GM18498 (cell line): Measurements from ENCODE around the gene ZNF613.
"Not testable (repeated sequence)": the region's sequence is repeated elsewhere in the genome, so short reads cannot be mapped to it uniquely, and the experiment has no call there.

Experiments
- ATAC-seq: cut with Tn5 transposase; IDR thresholded peaks from one replicate; pipeline ENCODE4 v1.9.1; 2021; ENCODE audit warnings: mild to moderate bottlenecking, moderate library complexity; ENCODE audit not compliant: unreplicated experiment

Gene ZNF613

DNA sequence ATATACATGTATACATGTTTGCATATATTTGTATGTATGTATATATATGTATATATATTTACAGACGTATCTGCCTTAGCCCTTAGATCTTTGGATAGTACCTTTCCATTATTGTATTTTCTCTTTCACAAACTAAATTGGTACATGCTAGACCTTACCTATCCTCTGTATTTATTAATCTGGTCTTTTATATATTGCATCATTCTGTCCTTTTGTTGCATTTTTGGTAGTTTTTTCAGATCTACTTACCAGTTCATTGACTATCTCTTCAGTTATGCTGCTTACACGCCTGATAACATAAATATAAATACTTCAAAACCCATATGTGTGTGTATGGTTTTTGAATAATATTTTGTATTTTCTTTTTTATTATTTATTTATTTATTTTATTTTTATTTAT is 11.7 kb downstream of the ZNF613 start:
- ATAC-seq = no peak

DNA sequence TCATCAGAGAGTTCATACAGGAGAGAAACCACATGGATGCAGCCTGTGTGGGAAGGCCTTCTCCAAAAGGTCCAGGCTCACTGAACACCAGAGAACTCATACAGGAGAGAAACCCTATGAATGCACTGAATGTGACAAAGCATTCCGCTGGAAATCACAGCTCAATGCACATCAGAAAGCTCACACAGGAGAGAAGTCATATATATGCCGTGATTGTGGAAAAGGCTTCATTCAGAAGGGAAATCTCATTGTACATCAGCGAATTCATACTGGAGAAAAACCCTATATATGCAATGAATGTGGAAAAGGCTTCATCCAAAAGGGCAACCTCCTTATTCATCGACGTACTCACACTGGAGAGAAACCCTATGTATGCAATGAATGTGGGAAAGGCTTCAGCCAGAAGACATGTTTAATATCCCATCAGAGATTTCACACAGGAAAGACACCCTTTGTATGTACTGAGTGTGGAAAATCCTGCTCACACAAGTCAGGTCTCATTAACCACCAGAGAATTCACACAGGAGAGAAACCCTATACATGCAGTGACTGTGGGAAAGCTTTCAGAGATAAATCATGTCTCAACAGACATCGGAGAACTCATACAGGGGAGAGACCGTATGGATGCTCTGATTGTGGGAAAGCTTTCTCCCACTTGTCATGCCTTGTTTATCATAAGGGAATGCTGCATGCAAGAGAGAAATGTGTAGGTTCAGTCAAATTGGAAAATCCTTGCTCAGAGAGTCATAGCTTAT is 17.7 kb downstream of the ZNF613 start:
- no peak for ATAC-seq

DNA sequence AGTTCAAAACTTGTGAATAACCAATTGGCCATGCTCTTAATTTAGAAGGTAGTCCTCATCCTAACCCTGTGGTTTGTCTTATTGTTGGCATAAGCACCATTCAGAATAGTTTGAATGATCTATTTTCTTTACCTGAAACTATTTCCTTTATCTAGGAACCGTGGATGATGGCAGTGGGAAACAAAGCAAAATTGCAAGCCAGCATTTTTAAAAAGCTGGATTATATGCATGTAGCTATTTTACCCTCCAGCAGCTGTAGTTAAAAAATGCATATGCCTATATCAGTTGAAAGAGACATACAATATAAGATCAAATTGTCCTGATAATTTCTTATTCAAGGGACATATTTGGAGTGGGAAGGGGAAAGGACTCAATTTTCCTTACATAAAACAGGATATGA is 19.3 kb downstream of the ZNF613 start:
- no peak for ATAC-seq

DNA sequence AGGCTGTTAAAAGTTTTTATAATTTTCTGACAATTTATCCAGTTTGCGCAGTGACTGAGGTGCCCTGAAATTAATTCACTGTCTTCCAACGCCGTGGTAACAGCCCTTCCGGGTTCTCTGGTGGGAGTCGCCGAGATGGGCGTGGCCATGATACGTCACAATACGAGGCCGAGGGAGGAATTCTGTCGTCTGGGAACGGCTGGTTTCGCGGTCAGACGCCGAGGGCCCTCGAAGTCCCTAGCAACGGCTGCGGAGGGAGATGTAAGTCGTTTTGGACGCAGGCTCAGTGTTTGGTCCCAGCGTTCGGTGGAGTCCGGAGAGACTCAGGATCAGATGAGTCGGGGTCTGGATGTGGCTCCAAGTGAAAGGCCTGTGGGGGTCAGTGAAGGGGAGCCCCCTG is 21.7 kb downstream of the ZNF613 start:
- no peak for ATAC-seq

DNA sequence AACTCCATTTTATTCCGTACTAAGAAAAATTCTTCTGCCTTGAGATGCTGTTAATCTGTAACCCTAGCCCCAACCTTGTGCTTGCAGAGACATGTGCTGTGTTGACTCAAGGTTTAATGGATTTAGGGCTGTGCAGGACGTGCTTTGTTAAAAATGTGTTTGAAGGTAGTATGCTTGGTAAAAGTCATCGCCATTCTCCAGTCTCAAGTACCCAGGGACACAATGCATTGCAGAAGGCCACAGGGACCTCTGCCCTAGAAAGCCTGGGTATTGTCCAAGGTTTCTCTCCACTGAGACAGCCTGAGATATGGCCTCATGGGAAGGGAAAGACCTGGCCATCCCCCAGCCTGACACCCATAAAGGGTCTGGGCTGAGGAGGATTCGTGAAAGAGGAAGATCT is 30.6 kb downstream of the ZNF613 start:
- not testable (repeated sequence) for ATAC-seq

DNA sequence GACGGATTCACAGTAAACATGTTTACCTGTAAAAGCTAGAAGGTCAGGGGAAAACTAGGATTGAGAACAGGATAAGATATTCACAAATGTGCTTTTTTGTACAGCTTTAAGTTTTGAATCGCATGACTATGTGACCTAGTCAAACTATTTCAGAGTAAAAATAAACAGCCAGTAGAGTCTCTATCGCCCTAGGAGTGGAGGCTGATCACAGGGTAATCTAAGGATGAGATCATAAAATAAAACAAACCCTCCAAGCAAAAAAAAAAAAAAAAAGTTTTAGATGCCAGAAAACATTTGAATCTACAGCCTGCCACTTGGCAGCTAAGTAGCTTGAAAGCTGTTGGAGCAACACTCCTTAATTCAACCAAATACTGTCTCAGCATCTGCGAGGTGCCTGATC is 32.5 kb downstream of the ZNF613 start:
- ATAC-seq = no peak

DNA sequence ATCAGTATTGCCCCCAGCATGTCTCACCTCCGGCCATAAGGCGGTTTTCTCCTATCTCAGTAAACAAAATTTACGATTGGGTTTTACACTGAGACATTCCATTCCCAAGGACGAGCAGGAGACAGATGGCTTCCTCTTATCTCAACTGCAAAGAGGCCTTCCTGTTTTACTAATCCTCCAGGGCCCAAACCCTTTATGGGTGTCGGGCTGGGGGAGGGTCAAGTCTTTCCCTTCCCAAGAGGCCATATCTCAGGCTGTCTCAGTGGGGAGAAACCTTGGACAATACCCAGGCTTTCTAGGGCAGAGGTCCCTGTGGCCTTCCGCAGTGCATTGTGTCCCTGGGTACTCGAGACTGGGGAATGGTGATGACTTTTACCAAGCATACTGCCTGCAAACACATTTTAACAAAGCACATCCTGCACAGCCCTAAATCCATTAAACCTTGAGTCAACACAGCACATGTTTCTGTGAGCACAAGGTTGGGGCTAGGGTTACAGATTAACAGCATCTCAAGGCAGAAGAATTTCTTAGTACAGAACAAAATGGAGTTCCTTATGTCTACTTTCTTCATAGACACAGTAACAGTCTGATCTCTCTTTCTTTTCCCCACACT is 33.5 kb downstream of the ZNF613 start:
- not testable (repeated sequence) for ATAC-seq

DNA sequence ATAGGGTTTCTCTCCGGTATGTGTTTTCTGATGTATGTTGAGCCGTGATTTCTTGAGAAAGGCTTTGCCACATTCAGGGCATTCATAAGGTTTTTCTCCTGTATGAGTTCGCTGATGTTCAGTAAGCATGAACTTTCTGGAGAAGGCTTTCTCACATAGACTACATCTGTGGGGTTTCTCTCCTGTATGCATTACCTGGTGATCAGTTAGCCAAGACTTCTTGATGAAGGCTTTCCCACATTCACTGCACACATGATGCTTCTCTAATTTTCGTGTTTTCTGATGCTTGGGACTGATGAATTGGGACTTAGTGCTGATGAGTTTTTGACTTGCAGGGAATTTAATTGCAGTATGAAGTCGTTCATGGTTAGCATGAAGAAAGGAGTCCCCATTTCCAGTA is 38.3 kb downstream of the ZNF613 start:
- no peak for ATAC-seq

DNA sequence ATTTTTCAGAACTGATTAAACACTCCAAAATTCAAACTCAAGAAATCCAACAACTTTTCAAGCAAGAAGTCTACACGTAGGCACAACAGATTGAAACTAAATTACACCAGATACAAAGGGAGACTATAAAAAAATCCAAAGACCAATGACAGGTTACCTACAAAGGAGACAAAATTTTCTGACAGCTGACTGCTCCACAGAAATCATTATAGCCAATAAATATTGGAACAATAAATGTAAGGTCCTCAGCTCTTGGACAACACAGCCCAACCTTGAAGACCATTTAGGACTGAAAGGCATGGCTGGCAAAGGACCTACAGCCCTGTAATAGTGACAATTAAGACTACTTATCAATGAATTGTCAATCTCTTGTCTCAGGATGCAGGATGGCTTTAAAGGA is 43.4 kb downstream of the ZNF613 start:
- no peak for ATAC-seq

DNA sequence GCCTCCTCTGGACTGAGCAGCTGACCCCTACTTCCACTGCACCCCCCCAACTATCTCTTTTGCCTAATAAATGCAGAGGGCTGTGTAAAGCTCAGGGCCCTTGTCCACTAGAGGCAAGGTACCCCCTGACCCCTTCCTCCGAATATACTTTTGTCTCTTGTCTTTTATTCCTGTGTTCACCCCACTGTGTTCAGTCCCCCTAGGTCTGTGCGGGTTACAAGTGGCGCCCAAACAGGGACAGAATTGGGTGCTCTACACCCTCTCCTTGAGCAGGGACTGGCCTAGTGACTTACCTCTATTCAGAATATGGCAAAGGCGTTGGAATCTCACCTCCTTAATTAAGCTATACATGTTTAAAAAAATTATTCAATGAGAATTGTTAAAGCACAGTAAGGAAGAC is 44.4 kb downstream of the ZNF613 start:
- no peak for ATAC-seq

DNA sequence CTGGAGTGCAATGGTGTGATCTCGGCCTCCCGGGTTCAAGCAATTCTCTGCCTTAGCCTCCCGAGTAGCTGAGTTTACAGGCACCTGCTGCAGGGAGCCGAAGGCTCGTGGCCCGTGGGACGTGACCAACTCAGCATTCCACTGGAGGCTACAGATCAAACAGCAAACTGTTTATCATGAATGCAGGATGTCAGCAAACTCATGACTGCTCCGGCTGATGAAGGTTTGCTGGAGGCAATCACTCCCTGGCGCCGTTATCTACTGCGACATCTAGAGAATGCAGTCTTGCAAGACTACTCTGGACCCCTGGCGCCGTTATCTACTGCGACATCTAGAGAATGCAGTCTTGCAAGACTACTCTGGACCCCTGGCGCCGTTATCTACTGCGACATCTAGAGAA is 48.5 kb downstream of the ZNF613 start:
- ATAC-seq = not testable (repeated sequence)

DNA sequence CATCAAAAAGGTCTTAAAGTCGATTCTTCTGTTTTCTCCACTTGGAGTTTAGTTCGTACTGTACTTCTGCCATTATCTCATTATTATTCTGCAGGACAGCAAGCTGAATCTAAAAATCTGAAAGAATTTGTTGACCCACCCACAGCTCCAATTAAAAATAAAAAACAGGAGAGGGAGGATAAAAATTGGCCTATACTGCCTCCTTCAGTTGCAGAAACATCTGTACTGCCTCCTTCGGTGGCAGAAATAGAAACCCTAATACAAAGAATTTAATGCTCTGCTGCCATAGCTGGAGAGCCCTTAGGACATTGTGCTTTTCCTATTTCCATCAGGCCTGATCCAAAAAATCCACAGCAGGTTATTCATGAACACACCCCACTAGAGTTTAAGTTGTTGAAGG is 49.6 kb downstream of the ZNF613 start:
- ATAC-seq = no peak

DNA sequence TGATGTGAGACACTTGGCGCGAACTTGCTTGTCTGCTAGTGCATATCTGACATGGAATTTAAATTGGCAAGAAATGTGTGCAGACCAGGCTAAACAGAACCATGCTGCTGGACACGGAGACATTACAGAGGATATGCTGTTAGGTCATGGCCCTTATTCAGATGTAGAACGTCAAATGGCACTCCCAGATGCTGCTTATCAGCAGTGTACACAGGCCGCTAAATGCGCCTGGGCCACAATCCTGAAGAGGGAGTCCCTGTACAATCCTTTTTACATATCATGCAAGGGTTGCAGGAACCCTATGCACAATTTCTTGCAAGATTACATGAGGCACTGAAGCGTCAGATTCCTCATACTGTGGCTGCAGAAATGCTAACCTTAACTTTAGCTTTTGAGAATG is 50.1 kb downstream of the ZNF613 start:
- ATAC-seq = no peak

DNA sequence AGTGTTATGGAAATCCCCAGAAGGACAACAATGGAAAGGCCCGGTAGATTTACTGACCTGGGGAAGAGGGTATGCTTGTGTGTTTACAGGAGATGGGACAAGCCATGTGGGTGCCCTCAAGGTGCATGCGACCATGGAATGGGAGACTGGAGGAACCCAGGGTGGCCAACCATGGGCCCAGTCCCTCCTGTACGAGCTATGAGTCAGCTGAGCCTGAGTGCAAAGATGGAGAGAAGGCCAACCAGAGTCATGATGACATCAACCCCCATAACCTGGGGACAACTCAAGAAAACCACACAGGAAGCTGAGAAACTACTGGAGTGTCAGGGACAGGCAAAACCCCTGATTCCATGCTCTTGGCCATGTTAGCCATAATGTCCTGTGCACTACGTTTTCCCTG is 51.6 kb downstream of the ZNF613 start:
- ATAC-seq = no peak

DNA sequence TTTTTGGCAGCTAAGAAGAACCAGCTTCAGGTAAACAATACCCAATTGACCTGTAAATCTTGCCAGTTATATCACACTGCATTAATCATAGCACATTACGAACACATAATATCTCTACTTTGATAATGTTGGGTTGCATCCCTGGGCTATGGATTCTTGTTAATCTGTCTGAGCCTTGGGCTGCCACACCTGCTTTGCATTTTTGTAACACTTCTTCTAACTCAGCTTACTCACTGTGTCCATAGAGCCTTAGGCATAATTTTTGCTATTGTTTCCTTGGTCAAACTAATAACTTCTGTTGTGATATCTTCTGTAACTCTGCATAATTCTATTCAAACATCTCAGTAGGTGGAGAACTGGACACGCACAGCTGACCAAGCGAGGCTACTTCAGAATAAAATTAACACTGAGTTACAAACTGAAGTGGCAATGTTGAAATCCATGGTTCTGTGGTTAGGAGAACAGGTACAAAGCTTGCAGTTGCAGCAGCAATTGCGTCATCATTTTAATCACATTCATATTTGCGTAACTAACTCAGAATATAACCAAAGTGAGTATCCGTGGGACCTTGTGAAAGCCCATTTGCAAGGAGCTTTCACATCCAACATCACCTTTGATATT is 53.0 kb downstream of the ZNF613 start:
- ATAC-seq = no peak

DNA sequence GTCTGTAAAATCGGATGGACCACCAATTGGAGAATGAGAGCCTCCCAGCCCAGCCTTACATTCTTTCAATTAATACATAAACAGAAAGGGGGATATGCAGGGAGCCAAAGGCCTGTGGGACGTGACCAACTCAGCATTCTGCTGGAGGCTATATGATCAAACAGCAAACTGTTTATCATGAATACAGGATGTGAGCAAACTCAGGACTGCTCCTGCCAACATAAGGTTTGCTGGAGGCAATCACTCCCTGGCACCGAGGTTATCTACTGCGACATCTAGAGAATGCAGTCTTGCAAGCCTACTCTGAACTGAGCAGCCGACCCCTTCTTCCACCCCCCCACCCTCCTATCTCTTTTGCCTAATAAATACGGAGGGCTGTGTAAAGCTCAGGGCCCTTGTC is 53.7 kb downstream of the ZNF613 start:
- ATAC-seq = not testable (repeated sequence)

DNA sequence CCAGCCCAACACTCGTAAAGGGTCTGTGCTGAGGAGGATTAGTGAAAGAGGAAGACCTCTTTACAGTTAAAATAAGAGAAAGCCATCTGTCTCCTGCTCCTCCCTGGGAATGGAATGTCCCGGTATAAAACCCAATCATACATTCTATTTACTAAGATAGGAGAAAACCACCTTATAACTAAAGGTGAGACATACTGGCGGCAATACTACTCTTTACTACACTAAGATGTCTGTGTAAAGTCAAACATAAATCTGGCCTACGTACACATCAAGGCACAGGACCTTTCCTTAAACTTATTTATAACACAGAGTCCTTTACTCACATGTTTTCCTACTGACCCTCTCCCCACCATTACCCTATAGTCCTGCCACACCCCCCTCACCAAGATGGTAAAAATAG is 56.1 kb downstream of the ZNF613 start:
- no peak for ATAC-seq

DNA sequence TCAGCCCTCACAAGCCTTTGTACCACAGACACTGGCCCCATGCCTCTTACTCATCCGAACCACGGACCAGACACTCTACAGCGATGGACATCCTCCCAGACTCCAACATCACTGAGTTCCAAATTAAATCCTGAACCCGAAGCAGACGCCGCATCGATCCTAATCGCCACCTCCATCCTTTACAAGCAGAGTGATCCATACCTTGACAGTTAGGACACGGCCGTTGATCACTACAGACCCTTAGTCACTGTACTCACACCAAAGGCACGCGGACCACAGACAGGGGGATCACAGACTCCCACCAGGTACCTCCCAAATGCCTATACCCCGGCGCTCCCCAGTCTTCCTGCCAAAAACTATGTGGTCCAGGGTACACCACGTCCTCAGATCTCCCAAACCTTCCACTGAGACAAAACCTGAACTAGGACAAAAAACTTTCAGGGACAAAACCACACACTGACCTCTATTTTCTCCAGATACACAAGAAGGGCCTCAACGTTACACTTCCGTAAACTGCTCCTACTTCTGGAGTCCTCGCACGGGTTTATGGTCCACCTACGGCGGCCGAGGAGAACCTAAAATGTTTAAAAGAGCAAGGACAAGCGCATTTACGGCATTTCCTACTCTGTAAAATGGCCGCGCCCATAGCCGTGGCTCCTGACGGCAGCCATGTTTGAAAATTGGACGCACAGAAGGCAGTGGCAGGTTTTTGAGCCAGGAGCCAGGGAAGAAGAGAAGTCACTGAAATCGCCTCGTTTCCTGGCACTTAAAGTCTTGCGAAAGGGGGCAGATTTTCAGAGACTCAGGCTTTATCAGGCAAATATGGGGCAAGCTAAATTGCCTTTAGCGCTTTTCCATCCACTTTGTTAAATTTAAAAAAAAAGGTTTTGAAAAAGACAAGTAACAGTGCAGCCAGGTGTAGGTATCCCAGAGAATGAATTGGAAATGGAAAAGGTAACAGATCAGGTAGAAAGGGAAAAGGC is 59.3 kb downstream of the ZNF613 start, which contains the start of gene ZNF350:
ZNF350 (minus strand) TSS at position 532 of the 983 bp plus-strand sequence. CDS start 12,480 bp downstream, outside the sequence.
- peak; percentile 93 for ATAC-seq

DNA sequence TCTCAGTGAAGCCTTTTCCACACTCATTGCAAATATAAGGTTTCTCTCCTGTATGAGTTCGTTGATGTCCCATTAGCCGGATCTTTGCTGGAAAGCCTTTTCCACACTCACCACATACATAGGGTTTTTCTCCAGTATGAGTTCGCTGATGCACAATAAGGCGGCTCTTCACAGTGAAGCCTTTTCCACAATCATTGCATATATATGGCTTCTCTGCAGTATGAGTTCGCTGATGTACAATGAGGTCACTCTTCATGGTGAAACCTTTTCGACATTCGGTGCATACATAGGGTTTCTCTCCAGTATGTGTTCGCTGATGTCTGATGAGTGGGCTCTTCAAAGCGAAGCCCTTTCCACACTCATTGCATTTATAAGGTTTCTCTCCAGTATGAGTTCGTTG is 66.2 kb downstream of the ZNF613 start:
- no peak for ATAC-seq

DNA sequence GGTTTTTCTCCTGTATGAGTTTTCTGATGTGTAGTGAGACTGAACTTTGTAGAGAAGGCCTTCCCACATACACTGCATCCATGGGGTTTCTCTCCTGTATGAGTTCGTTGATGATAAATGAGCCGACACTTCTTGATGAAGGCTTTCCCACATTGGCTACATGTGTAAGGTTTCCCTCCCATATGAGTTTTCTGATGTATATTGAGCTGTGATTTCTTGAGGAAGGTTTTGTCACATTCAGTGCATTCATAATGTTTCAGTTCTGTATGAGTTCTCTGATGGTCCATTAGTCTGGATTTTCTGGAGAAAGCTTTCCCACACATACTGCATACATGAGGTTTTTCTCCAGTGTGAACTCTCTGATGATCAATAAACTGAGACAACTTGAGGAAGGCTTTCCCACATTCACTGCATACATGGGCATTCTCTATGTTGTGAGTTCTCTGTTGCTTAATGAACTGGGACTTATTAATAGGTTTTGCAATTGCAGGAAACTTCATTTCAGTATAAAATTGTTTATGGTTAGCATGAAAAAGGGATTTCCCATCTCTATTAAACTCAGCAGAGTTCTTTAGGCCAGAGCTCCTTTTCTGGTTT is 66.9 kb downstream of the ZNF613 start:
- ATAC-seq = no peak
